Ectodermal cell (in vitro differentiated cells): Measurements from ENCODE around the gene PIK3C3.

Experiments
- H3K27ac ChIP-seq: 2 replicates; pipeline ENCODE4 v1.7.0; 2013; ENCODE audit warnings: mild to moderate bottlenecking, low read depth, low read length; ENCODE audit not compliant: insufficient read depth, poor library complexity, severe bottlenecking
- H3K27me3 ChIP-seq: 2 replicates; pipeline ENCODE4 v1.7.0; 2013; ENCODE audit warnings: mild to moderate bottlenecking, low read length; ENCODE audit not compliant: insufficient read depth, control insufficient read depth, poor library complexity, severe bottlenecking
- H3K36me3 ChIP-seq: one replicate; pipeline ENCODE4 v1.7.0; 2013; ENCODE audit warnings: low read length; ENCODE audit not compliant: control insufficient read depth, insufficient read depth
- H3K4me1 ChIP-seq: one replicate; pipeline ENCODE4 v1.7.0; 2013; ENCODE audit warnings: low read length; ENCODE audit not compliant: control insufficient read depth, insufficient read depth
- H3K4me3 ChIP-seq: 2 replicates; pipeline ENCODE4 v1.7.0; 2013; ENCODE audit warnings: low read depth, low read length, control low read depth; ENCODE audit not compliant: insufficient read depth
- H3K9me3 ChIP-seq: 2 replicates; pipeline ENCODE4 v1.7.0; 2013; ENCODE audit warnings: mild to moderate bottlenecking, low read length, moderate library complexity; ENCODE audit not compliant: control insufficient read depth
- WGBS, 2 experiments: methylation state at CpG; one replicate each; pipeline ENCODE4 v1.1.7; 2013; ENCODE audit warnings: missing lambda C conversion rate in 2 of 2; 5-methylcytosine and 5-hydroxymethylcytosine counted together

The PIK3C3 gene

GRCh38 chr18:41933778-41934177, 21.3 kb upstream of the PIK3C3 start:
- WGBS, 2 experiments = 70 to 84% methylated on average over 4 of the region's 4 CpGs
- Histone ChIP-seq H3K4me1 (no peaks in the 10 kb centered on the region), H3K4me3 (no peak overlapping the region), H3K36me3 (no peaks in the 10 kb centered on the region), H3K9me3 (no peaks in the 10 kb centered on the region), H3K27me3 (no peaks in the 10 kb centered on the region), H3K27ac (no peak overlapping the region)

GRCh38 chr18:41936471-41937134, 18.4 kb upstream of the PIK3C3 start:
- Histone ChIP-seq H3K4me3 (no peak overlapping the region), H3K27me3 (no peaks in the 10 kb centered on the region), H3K27ac (no peak overlapping the region), H3K4me1 (no peaks in the 10 kb centered on the region), H3K36me3 (no peaks in the 10 kb centered on the region), H3K9me3 (no peaks in the 10 kb centered on the region)
- 77 to 85% methylated on average over 1 to 2 of the region's 2 CpGs for WGBS, 2 experiments

GRCh38 chr18:41938445-41938844, 16.6 kb upstream of the PIK3C3 start:
- WGBS, 2 experiments = 95 to 96% methylated on average over 2 of the region's 2 CpGs
- H3K27me3 ChIP-seq = no peaks in the 10 kb centered on the region
- no peak overlapping the region for H3K4me3 ChIP-seq
- no peaks in the 10 kb centered on the region for H3K4me1 ChIP-seq
- no peaks in the 10 kb centered on the region for H3K9me3 ChIP-seq
- H3K36me3 ChIP-seq = no peaks in the 10 kb centered on the region
- H3K27ac ChIP-seq = no peak overlapping the region

- no peaks in the 10 kb centered on the region for H3K36me3 ChIP-seq
- H3K4me3 ChIP-seq = no peak overlapping the region
- H3K27ac ChIP-seq = no peak overlapping the region
- no peaks in the 10 kb centered on the region for H3K4me1 ChIP-seq
- H3K27me3 ChIP-seq = no peaks in the 10 kb centered on the region
- H3K9me3 ChIP-seq = no peaks in the 10 kb centered on the region
- WGBS, 2 experiments = 78 to 88% methylated on average over 1 of the region's 1 CpG
Observed at GRCh38 chr18:41939326-41939725, 15.7 kb upstream of the PIK3C3 start.

GRCh38 chr18:41940506-41941215, 14.4 kb upstream of the PIK3C3 start:
- Histone ChIP-seq H3K27me3 (no peaks in the 10 kb centered on the region), H3K27ac (no peak overlapping the region), H3K4me1 (no peaks in the 10 kb centered on the region), H3K4me3 (no peak overlapping the region), H3K36me3 (no peaks in the 10 kb centered on the region), H3K9me3 (no peaks in the 10 kb centered on the region)
- WGBS, 2 experiments = 88 to 92% methylated on average over 6 of the region's 6 CpGs

- H3K4me1 ChIP-seq = no peaks in the 10 kb centered on the region
- H3K4me3 ChIP-seq = no peak overlapping the region
- no peaks in the 10 kb centered on the region for H3K27me3 ChIP-seq
- no peaks in the 10 kb centered on the region for H3K9me3 ChIP-seq
- 89 to 91% methylated on average over 2 of the region's 2 CpGs for WGBS, 2 experiments
- no peak overlapping the region for H3K27ac ChIP-seq
- H3K36me3 ChIP-seq = no peaks in the 10 kb centered on the region
Observed at GRCh38 chr18:41942254-41942653, 12.8 kb upstream of the PIK3C3 start.

- no peak overlapping the region for H3K4me3 ChIP-seq
- peaks cover 26% of the 10 kb centered on the region for H3K27me3 ChIP-seq
- no peaks in the 10 kb centered on the region for H3K36me3 ChIP-seq
- 95 to 98% methylated on average over 3 of the region's 3 CpGs for whole genome bisulfite sequencing, 2 experiments
- no peaks in the 10 kb centered on the region for H3K4me1 ChIP-seq
- no peaks in the 10 kb centered on the region for H3K9me3 ChIP-seq
- H3K27ac ChIP-seq = no peak overlapping the region
Observed at GRCh38 chr18:41948544-41949110, 6.4 kb upstream of the PIK3C3 start.

- 100% methylated on average over 2 of the region's 2 CpGs for WGBS, 2 experiments
- H3K27ac ChIP-seq = no peak overlapping the region
- no peaks in the 10 kb centered on the region for H3K36me3 ChIP-seq
- H3K9me3 ChIP-seq = no peaks in the 10 kb centered on the region
- H3K4me1 ChIP-seq = no peaks in the 10 kb centered on the region
- H3K4me3 ChIP-seq = no peak overlapping the region
- H3K27me3 ChIP-seq = peaks cover 26% of the 10 kb centered on the region
Observed at GRCh38 chr18:41949206-41949920, 5.7 kb upstream of the PIK3C3 start.

GRCh38 chr18:41955688-41956087, 654 bp downstream of the PIK3C3 start:
- WGBS, 2 experiments = 19 to 23% methylated on average over 11 of the region's 11 CpGs
- peak overlapping the region; percentile 87 for H3K4me3 ChIP-seq
- no peaks in the 10 kb centered on the region for H3K9me3 ChIP-seq
- peaks cover 21% of the 10 kb centered on the region for H3K27me3 ChIP-seq
- no peak overlapping the region for H3K27ac ChIP-seq
- no peaks in the 10 kb centered on the region for H3K36me3 ChIP-seq
- H3K4me1 ChIP-seq = no peaks in the 10 kb centered on the region

GRCh38 chr18:41959045-41959444, 4.0 kb downstream of the PIK3C3 start:
- WGBS, 2 experiments = 100% methylated on average over 1 of the region's 1 CpG; no CpG with 5 or more reads in 1 of the 2 experiments
- Histone ChIP-seq H3K36me3 (no peaks in the 10 kb centered on the region), H3K27me3 (no peaks in the 10 kb centered on the region), H3K9me3 (no peaks in the 10 kb centered on the region), H3K4me1 (no peaks in the 10 kb centered on the region), H3K4me3 (no peak overlapping the region), H3K27ac (no peak overlapping the region)
